GM19023 (cell line): ENCODE data around the gene PELI2.

Source experiments
- ATAC-seq: cut with Tn5 transposase; IDR thresholded peaks from one replicate; pipeline ENCODE4 v1.9.1; 2021; ENCODE audit warnings: mild to moderate bottlenecking, moderate library complexity; ENCODE audit not compliant: unreplicated experiment

Gene PELI2

GRCh38 chr14:56117765-56118610 is at the start of gene PELI2:
TSS of gene PELI2 (plus strand) at chr14:56118411. CDS start at chr14:56118661, 250 bp downstream.
- ATAC-seq = peak; percentile 80

GRCh38 chr14:56073799-56074198 is 44.4 kb upstream of the PELI2 start:
- ATAC-seq = no peak

- no peak for ATAC-seq
These were observed 42.9 kb upstream of the PELI2 start for GRCh38 chr14:56075301-56075700.

- ATAC-seq = no peak
These were observed 37.1 kb upstream of the PELI2 start for GRCh38 chr14:56081139-56081538.

- ATAC-seq = no peak
These were observed 35.3 kb upstream of the PELI2 start for GRCh38 chr14:56082880-56083279.

GRCh38 chr14:56085471-56085870 is 32.7 kb upstream of the PELI2 start:
- no peak for ATAC-seq

GRCh38 chr14:56087671-56088471 is 30.3 kb upstream of the PELI2 start:
- ATAC-seq = no peak

GRCh38 chr14:56088941-56089340 is 29.3 kb upstream of the PELI2 start:
- ATAC-seq = no peak

GRCh38 chr14:56092763-56093162 is 25.4 kb upstream of the PELI2 start:
- ATAC-seq = no peak

- ATAC-seq = no peak
These were observed 24.1 kb upstream of the PELI2 start for GRCh38 chr14:56094076-56094475.

- no peak for ATAC-seq
These were observed 20.2 kb upstream of the PELI2 start for GRCh38 chr14:56098021-56098420.

- no peak for ATAC-seq
These were observed 19.0 kb upstream of the PELI2 start for GRCh38 chr14:56099081-56099797.

- ATAC-seq = no peak
These were observed 17.7 kb upstream of the PELI2 start for GRCh38 chr14:56100556-56100955.

GRCh38 chr14:56102941-56103340 is 15.3 kb upstream of the PELI2 start:
- ATAC-seq = no peak

GRCh38 chr14:56107615-56108014 is 10.6 kb upstream of the PELI2 start:
- ATAC-seq = no peak

- no peak for ATAC-seq
These were observed 10.2 kb upstream of the PELI2 start for GRCh38 chr14:56108057-56108456.

- no peak for ATAC-seq
These were observed 5.4 kb upstream of the PELI2 start for GRCh38 chr14:56112781-56113180.

GRCh38 chr14:56115334-56115870 is 2.8 kb upstream of the PELI2 start:
- no peak for ATAC-seq

GRCh38 chr14:56115976-56116893 is 2.0 kb upstream of the PELI2 start:
- no peak for ATAC-seq

- ATAC-seq = peak; percentile 26
These were observed 485 bp downstream of the PELI2 start for GRCh38 chr14:56118611-56119181.
